Measurements from ENCODE around the gene GABRA4.

DNA sequence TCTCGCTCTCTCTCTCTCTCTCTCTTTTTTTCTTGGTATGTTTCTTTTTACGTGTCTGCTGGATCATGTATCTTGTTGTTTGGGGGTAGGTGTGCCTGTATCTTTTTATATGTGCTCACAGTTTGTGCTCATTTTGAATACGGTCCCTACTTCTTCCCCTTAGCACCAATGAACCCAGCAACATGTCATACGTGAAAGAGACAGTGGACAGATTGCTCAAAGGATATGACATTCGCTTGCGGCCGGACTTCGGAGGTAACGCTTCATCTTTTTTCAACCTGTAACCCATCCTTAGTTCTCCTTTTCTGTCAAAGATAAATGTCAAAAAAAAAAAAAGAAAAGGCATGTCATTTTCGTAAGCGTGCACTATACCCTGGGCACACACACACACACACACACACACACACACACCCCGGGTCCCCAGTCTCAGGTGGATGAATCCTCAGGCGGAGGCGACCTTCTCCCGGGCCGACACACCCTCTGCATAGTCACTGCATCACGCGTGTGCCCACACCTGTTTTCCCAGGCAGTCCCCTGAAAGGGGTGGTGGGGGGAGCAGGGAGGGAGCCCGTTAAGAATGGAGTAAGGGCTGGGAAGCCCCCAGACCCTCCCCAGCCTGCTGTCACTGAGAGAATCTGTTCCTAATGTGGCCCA lies 38.5 kb upstream of the GABRA4 start:
- TF ChIP-seq POLR2AphosphoS5 (IDR thresholded peaks at IDR 0.05), result no peak
- TF ChIP-seq, protein P1, sequence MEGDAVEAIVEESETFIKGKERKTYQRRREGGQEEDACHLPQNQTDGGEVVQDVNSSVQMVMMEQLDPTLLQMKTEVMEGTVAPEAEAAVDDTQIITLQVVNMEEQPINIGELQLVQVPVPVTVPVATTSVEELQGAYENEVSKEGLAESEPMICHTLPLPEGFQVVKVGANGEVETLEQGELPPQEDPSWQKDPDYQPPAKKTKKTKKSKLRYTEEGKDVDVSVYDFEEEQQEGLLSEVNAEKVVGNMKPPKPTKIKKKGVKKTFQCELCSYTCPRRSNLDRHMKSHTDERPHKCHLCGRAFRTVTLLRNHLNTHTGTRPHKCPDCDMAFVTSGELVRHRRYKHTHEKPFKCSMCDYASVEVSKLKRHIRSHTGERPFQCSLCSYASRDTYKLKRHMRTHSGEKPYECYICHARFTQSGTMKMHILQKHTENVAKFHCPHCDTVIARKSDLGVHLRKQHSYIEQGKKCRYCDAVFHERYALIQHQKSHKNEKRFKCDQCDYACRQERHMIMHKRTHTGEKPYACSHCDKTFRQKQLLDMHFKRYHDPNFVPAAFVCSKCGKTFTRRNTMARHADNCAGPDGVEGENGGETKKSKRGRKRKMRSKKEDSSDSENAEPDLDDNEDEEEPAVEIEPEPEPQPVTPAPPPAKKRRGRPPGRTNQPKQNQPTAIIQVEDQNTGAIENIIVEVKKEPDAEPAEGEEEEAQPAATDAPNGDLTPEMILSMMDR (IDR thresholded peaks at IDR 0.05), result no peak
